Tongue (tissue), 2 donors: ENCODE measurements around the gene FBLN2. TPM values are rescaled to one million over a fixed set of nuclear protein-coding genes. Genes with fewer than 3 reads are reported as not detected.
A peak's percentile ranks its signal among the peaks of the same experiment; 100 is the strongest.

Experiments used
- DNase-seq: peaks from one replicate; pipeline ENCODE4 v3.0.0-alpha.2; 2015
- total RNA-seq: library from RNA; depleted of rRNA; stranded (reverse); fragments of >200 nt; gene quantifications from one replicate; pipeline ENCODE4 v1.2.3, GENCODE V29; 2014

The FBLN2 gene
- total RNA-seq, 1 donor from 2014 or later, result 84.3 TPM

GRCh38 chr3:13582366-13583250 lies 33.7 kb downstream of the FBLN2 start:
- peak; percentile 93 for DNase-seq

DNA sequence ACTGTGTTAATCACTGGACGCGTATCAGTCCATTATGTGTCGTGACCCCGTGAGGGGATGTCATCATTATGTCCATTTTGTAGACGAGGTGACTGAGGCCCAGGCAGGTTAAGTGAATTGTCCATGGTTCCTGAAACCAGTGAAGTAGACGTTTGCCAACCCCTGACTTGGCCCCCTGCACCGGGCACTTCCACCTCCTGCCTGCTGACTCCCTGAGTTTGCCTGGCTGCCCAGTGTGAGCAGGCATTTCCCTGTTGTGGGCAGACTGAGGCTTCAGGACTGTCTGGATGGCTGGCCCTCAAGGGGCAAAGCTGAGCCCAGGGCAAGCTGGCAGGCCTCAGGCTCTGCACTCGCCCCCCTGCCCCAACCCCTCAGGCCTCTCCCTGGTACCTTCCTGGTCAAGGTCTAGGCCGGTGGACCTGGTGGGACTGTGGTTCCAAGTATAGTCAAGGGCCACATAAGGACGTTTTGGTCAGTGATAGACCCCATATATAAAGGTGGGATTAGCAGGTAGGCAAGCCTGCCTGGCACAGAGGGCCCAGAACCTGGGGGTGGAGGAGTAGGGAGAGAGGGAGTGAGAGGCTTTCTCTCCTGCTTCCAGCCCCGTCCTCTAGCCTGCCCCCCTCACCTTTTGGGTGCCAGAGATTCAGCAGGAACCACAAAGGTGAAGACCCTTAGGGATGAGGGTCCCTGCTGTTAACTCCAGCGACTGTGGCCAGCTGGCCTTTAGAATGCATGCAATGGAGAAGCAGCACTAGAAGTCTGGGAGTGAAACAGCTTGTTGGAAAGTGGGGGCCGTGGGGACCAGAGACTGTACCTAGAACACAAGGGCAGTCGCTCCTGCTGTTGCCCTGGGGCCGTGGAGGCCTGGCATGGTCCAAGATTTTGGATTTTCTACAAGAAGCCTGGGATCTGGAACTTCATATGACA lies 34.6 kb downstream of the FBLN2 start:
- DNase-seq, result no peak

DNA sequence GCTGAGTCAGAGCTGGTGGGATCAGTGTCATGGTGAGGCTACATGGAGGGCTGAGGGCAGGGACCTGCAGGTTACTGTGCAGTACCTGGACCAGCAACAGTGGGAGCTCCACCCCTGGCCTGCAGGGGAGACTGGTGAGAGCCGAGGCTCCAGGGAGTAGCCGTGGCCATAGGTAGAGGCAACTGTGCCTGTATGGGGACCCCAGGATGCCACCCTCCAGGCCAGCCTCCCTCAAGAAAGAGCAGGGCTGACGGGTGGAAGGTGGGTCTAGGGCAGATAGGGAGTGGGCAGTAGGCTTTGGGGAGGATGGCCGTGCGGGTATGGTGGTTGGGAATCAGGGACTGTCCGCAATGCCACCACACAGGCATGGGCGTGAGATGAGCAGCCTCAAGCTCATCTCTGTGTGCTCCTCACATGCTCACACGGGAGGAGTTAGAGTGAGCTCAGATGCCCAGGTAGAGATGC lies 35.5 kb downstream of the FBLN2 start:
- DNase-seq, result no peak

DNA sequence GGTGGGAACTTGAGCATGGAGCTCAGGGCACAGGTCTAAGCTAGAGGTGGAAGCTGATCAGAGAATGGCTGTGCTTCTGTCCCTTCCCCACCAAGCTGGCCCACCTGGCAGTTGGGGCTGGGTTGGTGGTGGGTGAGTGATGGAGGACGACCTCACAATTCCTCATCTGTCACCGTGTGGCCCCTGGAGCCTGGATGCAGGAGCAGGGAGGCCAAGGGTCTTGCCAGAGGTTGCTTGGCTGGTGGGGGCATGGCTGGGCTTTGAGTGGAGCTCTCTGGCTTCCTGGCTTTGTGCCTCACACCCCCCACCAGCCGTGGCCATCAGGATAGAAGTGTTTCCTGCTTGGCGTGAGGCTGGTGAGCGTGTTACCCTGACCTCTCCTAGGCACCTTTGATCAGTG lies 36.0 kb downstream of the FBLN2 start:
- DNase-seq, result no peak

DNA sequence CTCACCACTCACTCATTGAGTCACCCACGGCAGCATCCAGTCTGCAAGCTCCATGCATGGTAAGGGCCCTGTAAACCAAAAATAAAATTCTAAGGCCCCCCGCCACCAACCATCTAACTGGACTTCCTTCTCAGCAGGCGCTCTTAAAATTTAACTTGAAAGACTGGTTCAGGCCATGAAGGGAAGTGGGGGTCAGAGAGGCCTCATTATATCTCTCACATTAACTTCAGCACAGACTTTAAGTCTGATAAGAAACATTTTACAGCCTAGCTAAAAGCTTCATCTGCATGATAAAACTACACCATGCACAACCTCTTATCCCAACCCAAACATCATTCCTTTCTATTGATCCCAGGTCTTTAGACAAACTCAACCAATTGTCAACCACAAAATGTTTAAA lies 38.5 kb downstream of the FBLN2 start:
- DNase-seq, result no peak

GRCh38 chr3:13588221-13588701 lies 39.3 kb downstream of the FBLN2 start:
- DNase-seq, result no peak

- no peak for DNase-seq
Observed at GRCh38 chr3:13588993-13589392, 40.1 kb downstream of the FBLN2 start.

GRCh38 chr3:13590841-13591520 lies 42.1 kb downstream of the FBLN2 start:
- DNase-seq, result no peak

DNA sequence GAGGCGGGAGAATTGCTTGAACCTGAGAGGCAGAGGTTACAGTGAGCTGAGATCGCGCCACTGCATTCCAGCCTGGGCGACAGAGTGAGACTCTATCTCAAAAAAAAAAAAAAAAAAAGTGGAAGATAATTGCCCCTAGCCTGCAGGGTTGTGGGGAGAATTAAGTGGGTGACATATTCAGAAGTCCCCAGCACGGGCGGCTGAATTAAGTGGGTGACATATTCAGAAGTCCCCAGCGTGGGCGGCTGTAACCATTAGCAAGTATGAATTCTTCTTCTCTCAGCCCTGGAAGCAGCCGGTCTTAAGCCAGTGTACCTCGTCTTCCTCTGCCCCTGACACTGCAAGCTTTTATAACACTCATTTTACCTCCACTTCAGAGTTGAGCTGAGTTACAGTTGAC lies 44.7 kb downstream of the FBLN2 start:
- DNase-seq, result no peak

- DNase-seq, result no peak
Observed at GRCh38 chr3:13594146-13594545, 45.2 kb downstream of the FBLN2 start.

DNA sequence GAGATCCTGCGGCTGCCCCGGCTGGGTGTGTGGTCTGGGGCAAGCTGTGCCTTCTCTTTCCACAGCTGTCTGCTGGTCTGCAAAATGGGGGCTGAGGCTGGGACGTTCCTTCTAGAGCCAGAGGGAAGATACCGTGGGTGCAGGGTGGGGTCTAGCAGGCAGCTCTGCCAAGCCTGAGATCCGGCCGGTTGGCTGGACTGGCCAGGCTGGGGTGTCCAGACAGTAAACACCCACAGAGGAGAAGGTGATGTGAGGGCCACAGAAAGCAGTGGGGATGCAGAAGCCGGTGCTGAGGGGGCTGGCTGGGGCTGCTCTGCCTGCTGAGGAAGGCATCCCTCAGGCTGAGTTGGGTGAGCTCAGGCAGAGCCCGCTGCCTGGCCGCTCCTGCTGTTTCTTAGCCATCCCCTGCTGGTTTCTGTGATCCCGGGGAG lies 46.1 kb downstream of the FBLN2 start:
- peak; percentile 78 for DNase-seq

GRCh38 chr3:13595485-13595884 lies 46.6 kb downstream of the FBLN2 start:
- no peak for DNase-seq

DNA sequence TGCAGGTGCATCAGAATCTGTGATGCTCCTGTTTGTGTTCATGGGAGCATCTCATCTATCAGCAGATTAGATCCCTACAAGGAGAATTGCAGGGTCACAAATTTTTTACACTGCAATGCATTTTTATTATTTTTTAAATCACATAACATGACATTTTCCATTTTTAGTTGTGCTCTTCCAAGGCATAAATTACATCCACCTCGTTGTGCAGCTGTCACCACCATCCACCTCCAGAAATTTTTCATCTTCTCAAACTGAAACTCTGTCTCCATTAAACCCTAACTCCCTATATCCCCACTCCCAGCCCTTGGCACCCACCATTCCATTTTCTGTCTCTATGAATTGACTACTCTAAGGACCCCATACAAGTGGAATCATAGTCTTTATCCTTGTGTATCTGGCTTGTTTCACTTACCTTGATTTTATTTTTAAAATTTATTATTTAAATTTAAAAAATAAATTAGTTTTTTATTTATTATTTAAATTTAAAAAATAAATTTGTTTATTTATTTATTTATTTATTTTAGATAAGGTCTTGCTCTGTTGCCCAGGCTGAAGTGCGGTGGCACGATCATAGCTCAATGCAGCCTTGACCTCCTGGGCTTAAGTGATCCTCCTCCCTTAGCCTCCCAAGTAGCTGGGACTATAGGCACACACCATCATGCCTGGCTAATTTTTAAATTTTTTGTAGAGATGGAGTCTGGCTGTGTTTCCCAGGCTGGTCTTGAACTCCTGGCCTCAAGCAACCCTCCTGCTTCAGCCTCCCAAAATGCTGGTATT lies 47.7 kb downstream of the FBLN2 start:
- DNase-seq, result no peak

DNA sequence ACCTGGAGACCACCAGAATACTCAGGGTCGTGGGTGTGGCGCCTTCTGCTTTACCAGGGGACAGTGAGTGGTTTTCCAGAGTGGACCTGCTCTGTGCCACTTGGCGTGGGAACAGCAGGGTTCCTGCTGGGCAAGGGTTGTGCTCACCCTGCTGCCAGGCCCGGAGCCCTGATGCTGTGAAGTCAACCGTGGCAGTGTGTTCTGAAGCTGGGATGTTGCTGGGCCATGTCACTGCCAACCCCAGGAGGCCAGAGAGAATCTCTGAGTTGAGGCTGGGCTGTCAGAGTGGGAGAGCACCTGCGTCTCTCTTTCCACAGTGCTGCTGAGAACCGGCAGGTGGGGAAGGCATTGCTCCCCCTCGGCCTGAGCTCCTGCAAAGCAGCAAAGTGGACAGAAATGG lies 48.7 kb downstream of the FBLN2 start:
- DNase-seq, result no peak

- no peak for DNase-seq
Observed at GRCh38 chr3:13598201-13598600, 49.3 kb downstream of the FBLN2 start.

- DNase-seq, result peak; percentile 94
Observed at GRCh38 chr3:13598926-13599886, 50.3 kb downstream of the FBLN2 start.

GRCh38 chr3:13599887-13600450 lies 51.0 kb downstream of the FBLN2 start:
- no peak for DNase-seq

- peak; percentile 95 for DNase-seq
Observed at GRCh38 chr3:13600950-13601691, 52.2 kb downstream of the FBLN2 start.

- no peak for DNase-seq
Observed at GRCh38 chr3:13601692-13602080, 52.8 kb downstream of the FBLN2 start.
